NT2/D1 (cell line): ENCODE results near the gene TSNAXIP1.
A peak's percentile ranks its signal among the peaks of the same experiment; 100 is the strongest.
"Not testable (repeated sequence)": the region's sequence is repeated elsewhere in the genome, so short reads cannot be mapped to it uniquely, and the experiment has no call there.

Experiments used
- DNase-seq: peaks from one replicate; pipeline ENCODE4 v3.0.0-alpha.2; 2011; ENCODE audit warnings: low read depth, low spot score
- H3K27me3 ChIP-seq: 2 replicates; pipeline ENCODE4 v1.6.0; 2011; ENCODE audit warnings: mild to moderate bottlenecking; ENCODE audit not compliant: insufficient read length, insufficient read depth
- H3K36me3 ChIP-seq: 2 replicates; pipeline ENCODE4 v1.6.1; 2011; ENCODE audit warnings: mild to moderate bottlenecking, low read length, mixed read lengths; ENCODE audit not compliant: insufficient read depth, insufficient read length
- H3K4me1 ChIP-seq: 2 replicates; pipeline ENCODE4 v1.5.1; 2011; ENCODE audit not compliant: insufficient read depth, insufficient read length
- H3K4me3 ChIP-seq: 2 replicates; pipeline ENCODE4 v1.5.1; 2011; ENCODE audit warnings: low read depth; ENCODE audit not compliant: insufficient read length
- H3K9ac ChIP-seq: 2 replicates; pipeline ENCODE4 v1.6.0; 2011; ENCODE audit warnings: low read depth; ENCODE audit not compliant: insufficient read length
- H3K9me3 ChIP-seq: 2 replicates; pipeline ENCODE4 v1.5.1; 2011; ENCODE audit warnings: mild to moderate bottlenecking, low read length; ENCODE audit not compliant: insufficient read depth
- SUZ12 ChIP-seq: IDR thresholded peaks from 2 replicates; pipeline ENCODE4 v1.6.1; 2011; ENCODE audit not compliant: insufficient read length, insufficient read depth; ENCODE audit errors: extremely low read depth
- YY1 ChIP-seq: IDR thresholded peaks from 2 replicates; pipeline ENCODE4 v1.6.1; 2011; ENCODE audit not compliant: insufficient read length, insufficient read depth
- ZNF274 ChIP-seq: IDR thresholded peaks from 2 replicates; pipeline ENCODE4 v1.6.1; 2011; ENCODE audit warnings: mild to moderate bottlenecking, low read depth, low read length

TSNAXIP1 gene

DNA sequence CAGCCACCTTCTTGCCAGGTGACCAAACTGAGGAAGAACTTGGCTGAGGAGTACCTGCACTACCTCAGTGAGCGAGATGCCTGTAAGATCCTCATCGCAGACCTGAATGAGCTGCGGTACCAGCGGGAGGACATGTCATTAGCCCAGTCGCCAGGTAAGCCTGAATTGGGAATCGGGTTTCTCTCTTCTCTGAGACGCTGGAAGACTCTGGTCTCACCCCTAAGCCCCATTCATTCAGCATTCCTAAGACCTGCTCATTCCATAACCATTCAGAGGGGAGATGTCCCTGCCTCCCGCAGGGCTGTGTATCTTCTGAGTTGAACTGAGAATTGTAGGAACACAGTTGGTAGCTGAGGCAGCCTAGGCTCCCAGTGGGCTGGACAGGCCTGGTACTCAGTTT is 18.4 kb downstream of the TSNAXIP1 start:
- H3K4me1 ChIP-seq = peaks cover 12% of the 10 kb centered on the region
- no peak for DNase-seq
- peaks cover 46% of the 10 kb centered on the region for H3K36me3 ChIP-seq
- no peaks in the 10 kb centered on the region for H3K9me3 ChIP-seq
- H3K27me3 ChIP-seq = no peaks in the 10 kb centered on the region
- TF ChIP-seq SUZ12 (no peak), ZNF274 (no peak), YY1 (no peak)
- H3K4me3 ChIP-seq = no peak overlapping the region
- no peak overlapping the region for H3K9ac ChIP-seq

- H3K9ac ChIP-seq = no peak overlapping the region
- TF ChIP-seq YY1 = no peak
- no peak for TF ChIP-seq SUZ12
- no peak for TF ChIP-seq ZNF274
- no peak for DNase-seq
- no peak overlapping the region for H3K4me3 ChIP-seq
- H3K9me3 ChIP-seq = no peaks in the 10 kb centered on the region
- peaks cover 12% of the 10 kb centered on the region for H3K4me1 ChIP-seq
- H3K36me3 ChIP-seq = peaks cover 54% of the 10 kb centered on the region
- H3K27me3 ChIP-seq = no peaks in the 10 kb centered on the region
Measured at GRCh38 chr16:67825906-67826305, 19.2 kb downstream of the TSNAXIP1 start.

DNA sequence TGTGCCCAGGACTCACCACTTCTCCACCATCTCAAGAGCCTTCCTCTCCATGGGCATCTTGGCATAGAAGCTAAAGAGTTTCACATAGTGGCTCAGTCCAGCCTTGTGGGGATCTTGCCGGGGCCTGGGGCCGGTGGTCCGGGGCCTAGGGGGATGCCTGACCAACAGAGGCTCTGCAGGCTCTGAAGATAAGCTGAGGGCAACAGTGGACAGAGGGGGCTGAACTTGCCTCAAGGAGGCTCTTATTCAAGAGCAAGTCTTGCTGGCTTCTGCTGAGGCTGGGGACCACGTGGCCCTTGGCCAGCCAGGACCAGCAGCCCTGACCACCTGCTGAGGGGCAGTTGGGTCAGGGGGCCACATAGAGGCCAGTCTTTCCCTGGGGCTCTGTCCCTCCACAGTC is 22.0 kb downstream of the TSNAXIP1 start:
- H3K9ac ChIP-seq = no peak overlapping the region
- peaks cover 69% of the 10 kb centered on the region for H3K36me3 ChIP-seq
- H3K4me3 ChIP-seq = no peak overlapping the region
- H3K9me3 ChIP-seq = no peaks in the 10 kb centered on the region
- peaks cover 12% of the 10 kb centered on the region for H3K4me1 ChIP-seq
- DNase-seq = no peak
- TF ChIP-seq YY1 = no peak
- no peak for TF ChIP-seq SUZ12
- no peak for TF ChIP-seq ZNF274
- H3K27me3 ChIP-seq = no peaks in the 10 kb centered on the region

- no peak for DNase-seq
- H3K9ac ChIP-seq = peak overlapping the region; percentile 92
- H3K4me1 ChIP-seq = no peaks in the 10 kb centered on the region
- H3K27me3 ChIP-seq = peaks cover 5% of the 10 kb centered on the region
- no peak for TF ChIP-seq ZNF274
- TF ChIP-seq SUZ12 = no peak
- TF ChIP-seq YY1 = no peak
- H3K4me3 ChIP-seq = peak overlapping the region; percentile 86
- peaks cover 45% of the 10 kb centered on the region for H3K36me3 ChIP-seq
- H3K9me3 ChIP-seq = no peaks in the 10 kb centered on the region
Measured at GRCh38 chr16:67833030-67833414, 26.3 kb downstream of the TSNAXIP1 start.

DNA sequence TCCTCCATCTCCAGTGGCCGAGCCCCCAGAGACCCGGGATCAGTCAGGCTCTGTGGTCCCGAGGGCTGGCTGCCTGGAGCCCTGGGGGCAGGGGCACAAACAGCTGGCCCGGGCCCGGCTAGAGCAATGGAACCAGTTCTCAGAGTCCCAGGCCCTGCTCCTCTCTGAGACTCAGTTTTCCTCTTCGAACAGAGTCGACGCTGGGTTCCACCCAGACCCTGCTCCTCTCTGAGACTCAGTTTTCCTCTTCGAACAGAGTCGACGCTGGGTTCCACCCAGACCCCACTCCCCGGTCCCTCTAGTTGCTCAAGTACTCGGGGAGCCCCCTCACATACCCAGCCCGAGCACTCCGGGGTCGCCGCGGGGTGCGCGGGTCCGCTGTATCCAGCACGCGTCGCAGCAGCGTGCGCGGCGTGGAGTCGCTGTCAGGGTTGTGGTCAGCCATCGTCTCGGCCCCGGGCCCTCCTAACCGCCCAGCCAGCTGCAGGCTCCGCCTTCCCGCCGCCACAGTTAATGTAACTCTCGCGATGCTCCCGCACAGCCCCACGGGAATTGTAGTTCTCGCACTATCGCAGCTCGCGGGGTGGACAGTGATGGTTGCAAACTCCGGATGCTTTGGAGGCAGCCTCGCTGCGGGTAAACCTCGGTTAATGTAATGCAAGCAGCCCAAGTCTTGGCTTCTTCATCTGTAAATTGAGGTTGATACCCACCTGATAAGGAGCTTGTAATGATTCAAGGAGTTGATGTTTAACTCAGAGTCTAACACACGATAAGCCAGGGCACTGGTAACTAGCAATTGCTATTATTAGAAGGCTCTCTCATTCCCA is 26.9 kb downstream of the TSNAXIP1 start:
- DNase-seq = peak; percentile 88
- Histone ChIP-seq H3K4me3 (peak overlapping the region; percentile 86), H3K36me3 (peaks cover 39% of the 10 kb centered on the region), H3K4me1 (no peaks in the 10 kb centered on the region), H3K27me3 (peaks cover 5% of the 10 kb centered on the region), H3K9ac (peak overlapping the region; percentile 92), H3K9me3 (no peaks in the 10 kb centered on the region)
- TF ChIP-seq SUZ12 = no peak
- TF ChIP-seq YY1 = peak; percentile 65

DNA sequence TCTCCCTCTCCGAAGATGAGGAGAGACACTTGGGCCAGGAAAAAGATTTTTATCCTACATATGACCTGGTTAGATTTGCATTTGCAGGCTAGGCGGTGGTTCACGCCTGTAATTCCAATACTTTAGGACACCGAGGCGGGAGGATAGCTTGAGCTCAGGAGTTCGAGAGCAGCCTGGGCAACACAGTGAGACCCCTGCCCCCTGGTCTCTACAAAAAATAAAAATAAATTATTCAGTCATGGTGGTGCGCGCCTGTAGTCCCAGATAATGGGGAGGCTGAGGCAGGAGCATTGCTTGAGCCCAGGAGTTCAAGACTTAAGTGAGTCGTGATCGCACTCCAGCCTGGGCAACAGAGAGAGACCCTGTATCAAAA is 27.5 kb downstream of the TSNAXIP1 start:
- DNase-seq = no peak

GRCh38 chr16:67837190-67837589 is 30.5 kb downstream of the TSNAXIP1 start:
- not testable (repeated sequence) for H3K36me3 ChIP-seq, H3K9me3 ChIP-seq, H3K4me1 ChIP-seq, H3K9ac ChIP-seq, H3K4me3 ChIP-seq, DNase-seq, H3K27me3 ChIP-seq

More for the DNA sequence above, 27.5 kb downstream of the TSNAXIP1 start:
- Histone ChIP-seq H3K36me3 (peaks cover 33% of the 10 kb centered on the region), H3K4me1 (no peaks in the 10 kb centered on the region), H3K27me3 (peaks cover 5% of the 10 kb centered on the region), H3K4me3 (peak overlapping the region; percentile 86), H3K9ac (peak overlapping the region; percentile 92), H3K9me3 (no peaks in the 10 kb centered on the region)
- TF ChIP-seq ZNF274 = no peak
- no peak for TF ChIP-seq SUZ12
- TF ChIP-seq YY1 = no peak
